Iris pigment epithelial cell (primary cell): ENCODE results near the gene CMTR2.
"Not testable (repeated sequence)": the region's sequence is repeated elsewhere in the genome, so short reads cannot be mapped to it uniquely, and the experiment has no call there.

ENCODE experiments used
- DNase-seq: peaks from one replicate; pipeline ENCODE4 v3.0.0-alpha.2; 2011; ENCODE audit warnings: low read depth

The CMTR2 gene

GRCh38 chr16:71288890-71289731 is at the start of gene CMTR2:
Gene CMTR2 (minus strand): TSS chr16:71289402. CDS start chr16:71285920, 3,482 bp downstream.
- DNase-seq = peak; percentile 97

- DNase-seq = no peak
These were observed 49.4 kb upstream of the CMTR2 start for GRCh38 chr16:71338632-71339031.

- DNase-seq = peak; percentile 24
These were observed 49.0 kb upstream of the CMTR2 start for GRCh38 chr16:71338193-71338592.

- DNase-seq = no peak
These were observed 48.4 kb upstream of the CMTR2 start for GRCh38 chr16:71337631-71338030.

GRCh38 chr16:71328151-71328550 is 38.9 kb upstream of the CMTR2 start:
- no peak for DNase-seq

- no peak for DNase-seq
These were observed 38.5 kb upstream of the CMTR2 start for GRCh38 chr16:71327720-71328119.

- no peak for DNase-seq
These were observed 30.8 kb upstream of the CMTR2 start for GRCh38 chr16:71319999-71320398.

GRCh38 chr16:71315269-71315668 is 26.1 kb upstream of the CMTR2 start:
- no peak for DNase-seq

- not testable (repeated sequence) for DNase-seq
These were observed 24.4 kb upstream of the CMTR2 start for GRCh38 chr16:71313591-71313990.

GRCh38 chr16:71311553-71312158 is 22.5 kb upstream of the CMTR2 start:
- peak; percentile 4 for DNase-seq

- DNase-seq = peak; percentile 1
These were observed 14.7 kb upstream of the CMTR2 start for GRCh38 chr16:71303938-71304337.

GRCh38 chr16:71297341-71297634 is 8.1 kb upstream of the CMTR2 start:
- DNase-seq = no peak

GRCh38 chr16:71296584-71297340 is 7.6 kb upstream of the CMTR2 start:
- no peak for DNase-seq

- DNase-seq = no peak
These were observed 6.7 kb upstream of the CMTR2 start for GRCh38 chr16:71295950-71296349.

GRCh38 chr16:71293919-71294318 is 4.7 kb upstream of the CMTR2 start:
- DNase-seq = peak; percentile 26

GRCh38 chr16:71292095-71292494 is 2.9 kb upstream of the CMTR2 start:
- not testable (repeated sequence) for DNase-seq

- DNase-seq = no peak
These were observed 495 bp upstream of the CMTR2 start for GRCh38 chr16:71289732-71290062.

GRCh38 chr16:71288570-71288889 is 672 bp downstream of the CMTR2 start:
- peak; percentile 40 for DNase-seq

GRCh38 chr16:71287911-71288310 is 1.3 kb downstream of the CMTR2 start:
- DNase-seq = no peak

- no peak for DNase-seq
These were observed 1.7 kb downstream of the CMTR2 start for GRCh38 chr16:71287454-71287853.

- DNase-seq = no peak
These were observed 5.6 kb downstream of the CMTR2 start for GRCh38 chr16:71283612-71284011.

GRCh38 chr16:71282943-71283342 is 6.3 kb downstream of the CMTR2 start:
- no peak for DNase-seq

- no peak for DNase-seq
These were observed 12.4 kb downstream of the CMTR2 start for GRCh38 chr16:71276589-71277334.
